RPMI8226 (cell line): ENCODE data around the gene ASB4.
"Not testable (repeated sequence)": the region's sequence is repeated elsewhere in the genome, so short reads cannot be mapped to it uniquely, and the experiment has no call there.

Experiments
- DNase-seq: peaks from one replicate; pipeline ENCODE4 v3.0.0-alpha.2; 2015

Gene ASB4, protein sequence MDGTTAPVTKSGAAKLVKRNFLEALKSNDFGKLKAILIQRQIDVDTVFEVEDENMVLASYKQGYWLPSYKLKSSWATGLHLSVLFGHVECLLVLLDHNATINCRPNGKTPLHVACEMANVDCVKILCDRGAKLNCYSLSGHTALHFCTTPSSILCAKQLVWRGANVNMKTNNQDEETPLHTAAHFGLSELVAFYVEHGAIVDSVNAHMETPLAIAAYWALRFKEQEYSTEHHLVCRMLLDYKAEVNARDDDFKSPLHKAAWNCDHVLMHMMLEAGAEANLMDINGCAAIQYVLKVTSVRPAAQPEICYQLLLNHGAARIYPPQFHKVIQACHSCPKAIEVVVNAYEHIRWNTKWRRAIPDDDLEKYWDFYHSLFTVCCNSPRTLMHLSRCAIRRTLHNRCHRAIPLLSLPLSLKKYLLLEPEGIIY

DNA sequence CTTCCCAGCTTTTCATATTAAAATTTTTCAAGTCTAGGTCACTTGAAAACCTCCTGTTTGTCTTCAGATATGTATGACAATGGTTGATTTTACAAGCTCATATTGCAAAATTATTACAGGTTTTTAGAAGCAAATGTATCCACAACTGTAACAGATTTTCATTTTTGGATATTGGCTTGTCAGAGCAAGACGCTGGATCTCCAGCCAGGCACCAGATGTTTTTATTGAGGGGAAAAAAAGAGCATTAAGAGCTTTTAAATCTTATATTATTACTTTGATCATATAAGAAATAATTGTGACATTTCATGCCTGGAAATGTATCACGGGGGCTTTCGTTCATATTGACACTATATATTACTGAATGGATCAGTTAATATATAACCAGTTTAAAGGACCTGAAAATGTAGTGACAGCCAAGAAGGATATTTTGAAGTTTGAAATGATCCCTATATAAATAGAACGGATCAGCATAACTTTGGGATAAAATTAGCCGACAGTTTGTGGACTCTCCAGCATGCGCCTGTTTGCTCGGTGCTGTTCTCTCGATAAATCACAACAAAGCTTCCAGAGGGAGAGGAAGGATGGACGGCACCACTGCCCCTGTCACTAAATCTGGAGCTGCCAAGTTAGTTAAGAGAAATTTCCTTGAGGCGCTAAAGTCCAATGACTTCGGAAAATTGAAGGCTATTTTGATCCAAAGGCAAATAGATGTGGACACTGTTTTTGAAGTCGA is at the start of gene ASB4:
Gene ASB4, plus strand, starts transcription at position 553 of the 733 bp plus-strand sequence. Its CDS starts 29 bp downstream, at position 582.
- DNase-seq, result no peak

DNA sequence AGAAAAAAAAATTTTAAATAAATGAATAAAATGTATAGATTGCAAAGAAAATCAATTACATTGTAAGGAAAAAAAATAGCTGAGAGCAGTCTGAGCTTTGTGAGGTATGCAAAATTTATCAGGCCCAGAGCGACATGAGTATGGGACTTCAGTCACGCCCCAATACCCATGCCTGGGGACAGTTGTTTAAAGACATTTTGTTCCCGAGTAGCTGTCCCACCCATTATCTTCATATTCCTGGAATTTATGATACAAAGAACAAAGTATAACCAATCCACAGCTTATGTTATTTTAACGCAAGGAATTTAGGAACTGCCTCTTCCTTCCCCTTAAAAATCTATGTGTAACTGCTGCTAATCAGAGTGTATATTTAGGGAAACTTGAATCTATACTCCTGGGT is 49.3 kb upstream of the ASB4 start:
- no peak for DNase-seq

DNA sequence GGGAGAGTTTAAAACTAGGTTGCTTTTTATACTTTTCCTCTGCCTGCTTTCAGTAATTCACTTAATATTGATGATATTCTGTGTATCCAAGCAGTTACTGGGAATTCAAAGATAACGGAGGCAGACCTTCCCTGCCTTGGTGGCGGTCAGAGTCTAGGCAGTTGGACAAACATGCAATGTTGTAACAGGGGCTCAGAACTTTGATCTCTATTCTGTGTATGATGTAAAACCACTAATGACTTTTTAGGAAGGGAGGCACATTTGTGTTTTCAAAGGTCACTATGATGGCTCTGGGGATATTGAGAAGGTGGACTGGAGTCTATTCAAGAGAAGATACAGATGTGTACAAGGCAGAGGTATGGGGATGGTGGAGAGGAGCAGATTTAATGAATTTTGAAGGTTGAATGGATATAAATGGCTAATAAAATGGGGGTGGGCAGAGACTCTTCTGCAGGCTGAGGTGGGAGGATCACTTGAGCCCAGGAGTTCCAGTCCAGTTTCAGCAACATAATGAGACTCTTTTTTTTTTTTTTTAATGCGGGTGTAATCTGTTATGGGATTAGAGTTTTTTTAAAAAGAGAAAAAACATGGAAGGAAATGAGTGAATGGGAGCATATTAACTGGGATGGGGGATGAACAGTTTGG is 45.2 kb upstream of the ASB4 start:
- DNase-seq, result no peak

DNA sequence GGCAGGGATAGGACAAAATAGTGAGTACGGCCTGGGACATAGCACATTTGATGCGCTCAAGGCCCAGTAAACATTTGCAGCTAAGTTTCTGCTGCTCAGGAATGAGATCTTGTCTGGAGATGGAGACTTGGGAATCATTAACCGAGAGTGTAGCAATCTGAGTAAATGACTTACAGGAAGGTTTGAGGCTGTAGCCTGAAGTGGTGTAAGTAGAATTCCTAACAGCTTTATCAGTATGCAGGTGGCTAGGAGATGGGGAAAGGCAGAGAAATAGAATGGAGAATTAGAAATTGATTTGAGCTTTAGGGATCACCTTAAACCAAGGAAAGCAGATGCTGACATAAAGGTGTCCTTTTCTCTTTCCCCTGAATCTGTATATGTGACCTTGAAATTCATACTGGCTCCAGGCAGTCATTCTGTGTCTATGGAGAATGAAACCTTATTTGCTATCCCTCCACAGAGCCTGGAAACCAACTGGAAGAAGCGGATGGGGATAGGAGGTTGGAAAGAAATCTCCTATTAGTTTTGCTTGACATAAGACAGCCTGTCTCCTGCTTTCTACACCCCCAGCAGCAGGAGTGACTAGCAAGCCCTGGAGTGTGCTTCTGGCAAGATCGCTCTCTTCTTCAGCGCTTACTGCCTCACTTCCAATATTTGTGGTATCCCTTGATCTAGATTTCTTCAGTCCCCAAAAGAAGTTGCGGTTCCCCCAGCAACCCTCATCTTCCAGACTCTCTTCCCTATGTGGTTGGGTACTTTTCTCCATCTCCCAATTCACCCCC is 44.5 kb upstream of the ASB4 start:
- no peak for DNase-seq

DNA sequence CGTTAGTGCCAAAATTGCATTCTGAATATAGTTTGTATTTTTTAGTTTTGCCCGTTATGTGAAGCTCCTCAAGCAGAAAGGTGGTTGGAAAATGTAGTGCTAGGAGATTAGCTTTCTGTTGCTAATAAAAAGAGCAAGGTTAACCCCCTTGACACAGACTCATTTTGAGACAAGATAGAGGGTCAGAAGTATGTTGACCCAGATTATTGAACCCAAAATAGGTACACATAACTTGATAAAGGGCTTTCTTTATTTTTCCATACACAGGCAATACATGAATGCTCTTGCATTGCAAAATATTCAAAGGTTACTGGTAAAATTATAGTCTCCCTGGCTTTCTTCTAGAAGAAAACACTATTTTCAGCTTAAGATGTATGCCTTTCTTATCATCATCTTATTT is 40.9 kb upstream of the ASB4 start:
- DNase-seq, result no peak

DNA sequence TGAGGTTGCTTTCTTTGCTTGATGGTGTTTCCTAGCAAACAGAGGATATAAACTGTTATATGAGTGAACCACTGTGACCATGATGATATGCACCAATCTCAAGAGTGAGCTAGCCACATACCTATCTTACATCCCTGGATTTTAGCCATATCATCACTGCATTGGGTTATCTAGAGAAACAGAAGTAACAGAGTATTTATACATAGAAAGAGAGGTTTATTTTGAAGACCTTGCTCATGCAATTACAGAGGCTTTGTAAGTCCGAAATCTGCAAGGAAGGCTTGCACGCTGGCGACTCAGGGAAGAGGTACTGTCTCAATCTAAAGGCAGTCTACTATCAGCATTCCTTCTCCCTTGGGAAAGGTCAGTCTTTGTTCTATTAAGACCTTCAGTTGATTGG is 39.1 kb upstream of the ASB4 start:
- DNase-seq, result no peak

DNA sequence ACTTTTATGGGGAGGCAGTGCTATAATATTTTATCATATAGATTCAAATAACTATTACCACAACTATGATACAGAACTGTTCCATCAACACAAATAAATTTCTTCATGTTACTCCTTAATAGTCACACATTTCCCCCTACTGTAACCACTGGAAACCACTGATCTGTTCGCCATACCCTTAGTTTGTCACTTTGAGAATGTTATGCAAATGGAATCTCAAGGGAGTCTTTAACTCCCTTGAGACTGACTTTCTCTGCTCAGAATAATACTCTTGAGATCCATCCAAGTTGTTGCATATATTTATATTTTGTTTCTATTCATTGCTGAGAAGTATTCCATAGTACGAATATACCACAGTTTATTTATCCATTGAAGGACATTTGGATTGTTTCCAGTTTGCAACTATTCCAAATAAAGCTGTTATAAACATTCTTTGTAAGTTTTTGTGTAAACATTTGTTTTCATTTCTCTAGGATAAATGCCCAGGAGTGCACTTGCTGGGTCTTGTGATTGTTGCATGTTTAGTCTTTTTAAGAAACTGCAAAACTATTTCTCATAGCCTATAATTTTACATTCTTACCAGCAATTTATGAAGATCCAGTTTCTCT is 31.2 kb upstream of the ASB4 start:
- DNase-seq, result no peak

DNA sequence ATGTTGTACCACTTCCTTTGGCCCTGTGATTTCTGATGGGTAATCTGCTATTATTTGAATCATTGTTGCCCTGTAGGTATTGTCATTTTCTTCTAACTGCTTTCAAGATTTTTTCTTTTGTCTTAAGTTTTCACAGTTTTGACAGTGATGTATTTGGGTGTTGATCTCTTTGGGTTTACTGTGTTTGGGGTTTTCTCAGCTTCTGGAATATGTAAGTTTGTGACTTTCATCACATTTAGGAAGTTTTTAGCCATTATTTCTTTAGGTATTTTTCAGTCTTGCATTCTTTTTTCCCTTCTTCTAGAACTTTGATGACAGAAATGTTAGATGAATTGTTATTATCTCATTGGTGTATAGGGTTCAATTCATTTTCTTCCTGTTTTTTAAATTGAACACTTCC is 27.8 kb upstream of the ASB4 start:
- no peak for DNase-seq

DNA sequence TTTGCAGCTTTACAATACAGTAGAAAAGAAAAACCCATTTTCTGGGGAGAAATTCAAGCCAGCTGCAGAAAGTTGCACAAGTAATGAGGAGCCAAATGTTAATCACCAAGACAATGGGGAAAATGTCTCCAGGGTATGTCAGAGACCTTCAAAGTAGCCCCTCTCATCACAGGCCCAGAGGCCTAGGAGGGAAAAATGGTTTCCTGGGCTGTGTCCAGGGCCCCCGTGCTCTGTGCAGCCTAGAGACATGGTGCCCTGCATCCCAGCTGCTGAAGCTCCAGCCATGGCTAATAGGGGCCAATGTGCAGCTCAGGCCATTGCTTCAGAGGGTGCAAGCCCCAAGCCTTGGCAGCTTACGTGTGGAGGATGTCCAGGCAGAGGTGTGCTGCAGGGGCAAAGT is 25.1 kb upstream of the ASB4 start:
- not testable (repeated sequence) for DNase-seq

DNA sequence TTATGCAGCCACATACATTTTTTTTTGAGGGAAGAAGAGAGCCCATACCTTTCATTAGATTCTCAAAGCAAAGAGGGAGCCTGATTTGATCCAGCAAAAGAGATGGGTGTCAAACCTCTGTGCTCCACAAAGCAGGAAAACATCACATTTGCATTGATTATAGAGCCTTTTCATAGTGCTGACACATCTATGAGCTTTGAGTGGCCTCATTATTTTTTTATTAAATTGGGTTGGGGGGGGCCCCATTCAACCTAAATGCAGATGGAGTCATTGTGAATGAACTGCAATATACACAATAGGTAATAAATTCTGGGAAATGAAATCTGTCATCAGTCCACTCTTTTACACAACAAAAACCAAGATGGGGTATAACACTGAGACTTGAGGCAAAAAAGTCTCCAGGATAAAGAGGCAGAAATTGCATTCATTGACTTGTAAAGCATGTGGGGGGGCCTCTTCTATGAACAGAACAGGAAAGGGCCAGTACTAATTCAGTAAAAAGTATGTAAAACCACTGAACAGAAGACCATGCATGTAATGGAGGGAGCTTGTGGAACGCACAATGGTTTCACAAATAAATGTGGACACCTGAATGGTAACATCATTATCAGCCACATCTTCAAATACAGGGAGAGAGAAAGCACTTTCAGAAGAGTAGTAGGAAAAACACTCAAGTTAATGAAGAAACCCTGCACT is 17.7 kb upstream of the ASB4 start:
- no peak for DNase-seq

DNA sequence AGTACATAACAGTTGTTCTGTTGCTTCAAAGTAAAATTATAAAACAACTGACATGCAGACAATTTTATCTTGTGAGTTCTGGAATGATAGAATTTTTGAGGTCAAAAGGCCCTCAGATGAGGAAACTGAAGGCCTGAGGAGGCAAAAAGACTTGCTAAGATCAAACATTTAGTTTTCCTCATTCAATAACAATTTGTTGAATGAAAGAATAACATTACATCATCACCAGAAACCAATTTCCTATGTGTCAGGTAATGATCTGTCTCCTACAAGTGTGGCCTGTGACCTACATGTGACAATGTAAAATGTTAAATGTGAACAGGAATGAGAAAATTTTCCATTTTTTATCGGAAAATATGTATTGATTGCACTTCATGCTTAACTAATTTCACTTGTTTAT is 16.6 kb upstream of the ASB4 start:
- DNase-seq, result no peak

DNA sequence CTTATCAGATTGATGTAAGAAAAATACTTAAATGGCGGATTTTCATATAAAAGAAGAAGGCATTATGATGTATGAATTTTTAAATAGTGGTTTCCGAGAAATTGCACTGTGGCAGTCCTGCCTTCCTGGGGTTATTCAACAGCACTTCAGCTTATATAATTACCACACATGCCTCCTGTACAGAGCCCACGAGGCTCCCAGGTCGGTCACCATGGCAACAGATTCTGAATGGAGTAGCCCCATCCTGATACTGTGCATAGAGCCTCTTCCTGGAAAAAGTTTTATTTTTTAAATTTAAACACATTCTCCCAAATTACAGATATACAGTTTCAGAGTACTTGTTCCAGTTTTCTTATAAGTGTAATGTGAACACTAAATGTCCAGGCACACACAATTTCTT is 15.9 kb upstream of the ASB4 start:
- no peak for DNase-seq

DNA sequence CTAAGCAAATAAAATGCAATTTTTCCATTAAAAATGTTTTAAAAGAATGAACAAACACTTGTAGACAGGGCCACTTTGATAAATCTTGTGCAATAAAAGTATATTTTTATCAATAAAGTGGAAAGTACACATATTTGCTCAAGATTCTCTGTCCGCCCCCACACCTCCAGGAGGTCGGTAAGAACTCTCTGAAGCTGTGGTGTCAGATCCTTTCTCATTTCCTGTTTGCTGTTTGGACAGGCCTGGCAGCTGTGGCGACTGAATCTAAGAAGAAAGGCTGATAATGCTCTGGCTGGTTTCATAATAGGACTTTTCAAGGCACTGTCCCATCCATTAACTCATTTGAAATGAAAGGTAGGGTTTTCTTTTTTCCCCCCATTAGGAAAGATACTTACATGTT is 15.3 kb upstream of the ASB4 start:
- peak; percentile 87 for DNase-seq

DNA sequence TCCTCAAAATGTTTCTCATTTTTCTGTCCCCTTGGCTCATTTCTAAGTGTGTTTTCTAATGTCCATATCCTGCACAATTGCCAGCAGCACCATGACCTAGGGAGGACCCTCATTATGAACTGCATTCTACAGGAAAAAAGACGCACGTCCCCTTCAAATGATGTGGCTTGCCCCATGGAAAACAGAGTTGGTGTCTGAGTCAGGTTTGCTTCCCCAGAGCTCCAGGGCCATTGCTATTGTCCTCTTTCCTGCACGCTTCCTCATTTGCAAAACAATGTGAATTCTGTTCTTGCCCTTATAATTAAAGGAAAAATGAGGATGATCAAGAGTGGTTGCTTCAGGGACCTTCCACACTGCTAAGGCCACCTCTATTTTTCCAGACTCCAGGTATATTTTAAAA is 14.7 kb upstream of the ASB4 start:
- DNase-seq, result no peak

DNA sequence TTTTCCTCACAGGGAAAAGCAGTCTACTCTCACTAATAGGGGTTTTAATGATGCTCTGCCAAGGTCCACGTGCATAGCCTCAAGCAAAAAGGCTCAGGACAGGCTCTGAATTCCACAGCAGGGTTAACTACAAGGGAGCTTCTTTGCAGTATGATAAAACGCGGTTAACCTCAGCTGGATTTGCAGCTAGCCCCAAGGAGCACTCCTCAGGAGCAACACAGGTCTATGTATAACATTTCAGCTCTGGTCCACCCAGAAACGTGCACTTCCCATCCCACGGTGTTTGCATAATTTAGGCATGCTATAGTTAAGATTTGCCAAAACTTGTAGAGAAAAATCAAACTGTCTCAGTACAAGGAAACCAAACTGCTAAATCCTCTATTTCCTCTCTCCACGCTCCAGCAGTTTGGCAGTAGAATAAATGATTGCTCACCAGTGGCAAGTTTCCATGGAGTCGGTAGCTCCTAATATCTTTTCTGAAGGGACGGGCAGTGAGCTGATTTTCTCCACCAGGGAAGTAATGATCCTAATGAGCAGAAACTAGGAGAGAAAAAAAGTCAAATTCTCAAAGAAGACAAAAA is 13.1 kb upstream of the ASB4 start:
- DNase-seq, result no peak

DNA sequence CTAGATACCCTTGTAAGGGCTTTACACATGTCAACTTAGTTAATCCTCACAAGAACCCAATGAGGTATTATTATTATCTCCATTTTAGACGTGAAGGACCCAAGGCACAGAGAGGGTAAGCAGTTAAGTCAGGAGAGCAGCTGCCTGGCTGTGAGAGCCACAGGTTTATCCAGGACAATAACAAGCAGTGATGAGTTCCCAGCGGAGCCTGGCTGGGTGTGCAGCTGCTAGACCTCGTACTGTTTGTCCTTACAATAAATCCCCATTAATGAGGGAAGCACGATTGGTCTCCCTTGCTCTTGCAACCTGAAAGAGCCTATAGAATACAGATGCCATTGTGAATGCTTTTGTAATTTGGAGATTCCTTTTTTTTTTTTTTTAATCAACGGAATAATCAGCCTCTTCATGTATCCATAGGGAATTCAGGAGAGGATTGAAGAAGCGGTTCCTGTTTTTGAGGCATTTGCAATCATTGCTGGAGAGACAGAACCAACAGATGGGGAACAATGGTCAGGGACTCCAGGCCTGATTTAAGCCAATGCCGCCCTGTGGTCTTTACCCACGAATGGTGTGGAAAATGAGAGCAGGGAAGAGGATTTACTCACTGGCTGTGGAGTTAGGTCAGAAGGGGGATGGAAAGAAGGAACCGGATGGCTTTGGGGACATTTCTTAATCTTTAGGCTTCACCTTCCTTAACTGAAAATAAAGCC is 12.3 kb upstream of the ASB4 start:
- DNase-seq, result no peak

DNA sequence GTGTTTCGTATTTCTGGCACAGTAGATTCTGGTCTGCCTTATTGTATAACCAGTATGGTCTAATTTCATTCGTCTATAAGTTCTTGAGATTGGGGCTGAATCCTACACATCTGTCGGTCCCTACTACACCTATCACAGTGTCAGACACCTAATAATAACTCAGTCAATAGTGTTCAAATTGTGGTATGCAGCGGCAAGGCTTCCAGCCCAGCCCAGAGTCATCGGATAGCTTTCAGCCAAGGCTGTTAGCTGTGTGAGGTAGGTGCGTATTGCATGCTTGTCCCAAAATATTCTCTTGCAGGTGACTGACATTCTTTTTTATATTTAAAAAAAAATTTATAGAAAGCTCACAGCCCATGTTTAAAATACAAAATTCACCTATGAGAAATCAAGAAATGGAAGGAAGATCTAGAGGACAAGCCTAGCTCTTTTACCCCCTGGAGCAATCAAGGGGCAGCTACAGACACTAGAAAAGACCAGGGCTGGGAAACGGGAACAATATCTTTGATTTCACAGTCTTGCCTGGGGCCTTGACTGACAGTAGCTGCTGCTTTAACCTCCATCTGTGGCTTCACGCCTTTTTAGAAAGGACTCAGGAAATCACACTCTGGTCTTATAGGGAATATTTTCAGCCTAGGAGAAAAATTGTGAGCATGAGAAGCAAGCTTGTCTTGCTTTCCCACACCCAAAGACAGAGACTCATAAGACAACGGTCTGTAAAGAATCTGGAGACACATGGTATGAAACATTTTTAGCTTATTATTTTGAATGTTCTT is 9.5 kb upstream of the ASB4 start:
- no peak for DNase-seq

DNA sequence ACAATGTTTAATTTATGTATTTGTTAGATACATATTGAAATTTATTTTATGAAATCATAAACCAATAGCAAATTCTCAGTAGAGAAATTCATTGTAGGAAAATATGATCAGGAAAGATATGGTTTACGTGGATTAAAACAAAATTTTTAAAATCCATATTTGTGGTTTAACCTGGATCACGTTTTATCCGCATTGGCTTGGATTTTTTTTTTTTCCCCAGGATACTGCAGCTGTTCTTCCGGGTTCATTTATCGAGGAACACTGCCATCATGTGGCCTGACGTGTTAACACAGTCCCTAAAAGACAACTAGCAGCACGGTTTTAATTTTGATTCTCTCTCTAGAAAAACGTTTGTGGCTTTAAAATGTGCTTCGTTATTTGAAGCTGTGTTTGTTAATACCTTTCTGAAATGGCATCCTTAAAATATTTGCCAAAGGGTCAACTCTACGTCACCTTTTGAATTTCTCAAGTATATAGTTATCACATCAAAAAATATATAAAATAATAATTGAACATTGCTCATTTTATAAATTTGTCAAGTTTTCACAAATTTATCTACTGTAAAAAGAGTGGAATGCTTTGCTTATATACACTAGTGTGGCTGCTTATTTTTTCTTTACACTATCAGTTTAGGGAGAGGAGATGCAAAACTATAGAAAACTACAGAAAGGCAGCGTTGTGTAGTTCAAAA is 8.7 kb upstream of the ASB4 start:
- peak; percentile 77 for DNase-seq

DNA sequence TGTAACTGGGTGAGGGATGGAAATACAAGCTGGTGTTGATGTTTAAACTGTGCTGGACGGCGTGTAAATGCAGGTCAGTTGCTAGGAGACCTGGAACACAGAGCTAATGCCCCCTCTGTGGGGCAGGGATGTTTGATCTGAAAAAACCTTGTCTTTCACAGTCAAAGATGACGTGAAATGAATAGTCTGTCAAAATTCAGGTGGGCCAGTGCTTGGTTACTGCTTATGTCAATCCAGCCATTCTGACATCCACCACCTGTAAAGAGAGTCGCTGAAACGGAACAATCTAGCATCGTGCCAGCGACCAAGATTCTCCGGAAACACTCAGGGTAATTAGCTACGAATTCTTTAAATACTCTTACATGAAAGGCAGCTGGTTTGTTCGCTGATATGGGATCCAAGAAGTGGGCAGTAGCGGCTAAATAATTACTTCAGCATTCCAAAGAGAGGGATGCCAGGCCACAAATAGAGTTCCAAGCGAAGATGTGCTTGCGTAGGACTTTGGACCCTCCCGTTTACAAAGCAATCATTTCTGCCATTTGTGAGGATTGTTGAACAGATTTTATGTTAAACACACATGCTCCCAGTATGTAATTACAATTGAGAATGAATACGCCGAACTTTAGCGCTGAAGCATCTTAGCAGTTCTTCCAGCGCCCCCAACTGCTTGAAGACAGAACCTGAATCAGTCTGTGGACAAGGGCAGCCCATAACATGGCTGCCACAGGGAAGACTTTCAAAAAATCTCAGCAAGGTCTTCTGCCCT is 7.3 kb upstream of the ASB4 start:
- peak; percentile 67 for DNase-seq
